ENCODE measurements around the gene FDXR. TPM values are rescaled to one million over a fixed set of nuclear protein-coding genes. Genes with fewer than 3 reads are reported as not detected.

Gene FDXR
- total and polyA plus RNA-seq, 2 of the 8 experiments (the other 6 are each of a cell fraction or from before 2014, with no cell fraction given): 24.2 to 31.4 TPM

DNA sequence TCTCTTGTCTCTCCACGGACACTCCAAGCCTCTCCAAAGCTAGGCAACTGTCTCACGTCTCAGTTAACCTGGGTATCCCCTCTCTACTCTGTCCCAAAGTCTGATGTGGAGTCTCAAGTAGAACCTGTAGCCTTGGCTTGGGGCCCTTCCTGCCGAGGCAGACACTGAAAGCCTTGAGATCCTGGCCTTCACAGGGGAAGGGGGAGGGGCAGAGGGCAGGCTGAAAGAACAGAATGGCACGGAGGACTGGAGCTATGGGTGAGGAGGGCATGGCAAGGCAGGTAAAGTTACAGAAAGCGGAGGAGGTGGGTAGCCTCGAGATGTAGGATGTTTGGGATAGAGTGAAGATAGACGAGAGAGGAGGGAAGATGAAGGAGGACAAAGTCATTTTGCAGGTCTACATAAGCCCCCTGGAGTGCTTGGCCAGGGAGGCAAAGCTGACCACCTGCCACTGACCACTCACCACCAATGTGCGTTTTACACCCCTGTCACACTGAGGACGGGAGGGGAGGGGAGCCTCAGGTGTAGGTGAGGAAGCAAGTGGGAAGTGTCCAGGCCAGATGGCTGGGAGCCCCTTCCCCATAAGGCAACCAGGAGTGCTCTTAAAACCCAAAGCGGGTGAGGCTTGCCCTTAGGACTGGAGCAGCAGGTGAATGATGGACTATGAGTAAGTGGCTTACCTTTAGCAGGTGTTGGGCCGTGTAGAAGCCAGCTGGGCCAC, 1.3 kb downstream of the FDXR start:
- ChIA-PET CTCF (ENCODE audit: partially characterized antibody) (interaction anchor here (1.2 to 81.0 kb wide), 6 partner anchors 10 to 89 kb away, joined by 3 to 2981 read pairs (median 8); partner anchors contain the start of genes GRIN2C, NAT9 and OTOP2), POLR2A (ENCODE audit: partially characterized antibody) (interaction anchor here (0.6 to 2.6 kb wide), 3 partner anchors 9 to 139 kb away, joined by 3 to 17 read pairs (median 3); no protein-coding TSS in a partner anchor)
- Histone ChIP-seq H3K9me3 (ENCODE audit: insufficient read depth in 2 of 2, low read depth in 1 of 2, low read length in 1 of 2) (no peaks in the 10 kb centered on the region), H4K5ac (ENCODE audit: insufficient read length, low read depth, low read length) (no peak overlapping the region), H3K27me3 (replicated peaks in 1 of 4; ENCODE audit: control insufficient read depth in 3 of 4, extremely low read depth in 1 of 4, insufficient read depth in 3 of 4, low read length in 3 of 4) (peaks cover 0 to 3% (median 0%) of the 10 kb centered on the region in 4 experiments; a peak in 2 of 7 replicates), H4K91ac (replicated peaks; ENCODE audit: insufficient read length, low read length) (no peak overlapping the region), H3K27ac (ENCODE audit: low read depth, low read length) (no peak overlapping the region), H4K8ac (ENCODE audit: extremely low read depth, insufficient read depth, low read length) (no peak overlapping the region), H3K4me1 (replicated peaks in 1 of 4; ENCODE audit: control insufficient read depth in 3 of 4, insufficient read depth in 4 of 4, low read length in 3 of 4) (peaks cover 0 to 14% (median 6%) of the 10 kb centered on the region in 4 experiments; a peak in 6 of 7 replicates), H3K23ac (ENCODE audit: insufficient read length) (no peak overlapping the region), H3K4me2 (ENCODE audit: insufficient read depth in 1 of 2, low read depth in 2 of 2, low read length in 2 of 2) (peak overlapping the region; percentile 94 to 100), H2AFZ (ENCODE audit: low read length) (no peak overlapping the region), H3K9ac (replicated peaks in 1 of 4; ENCODE audit: extremely low read depth in 1 of 4, low read depth in 3 of 4, low read length in 3 of 4) (peak overlapping the region in 1 of 4 experiments; percentile 5; a peak in 1 of 7 replicates), H3K79me1 (ENCODE audit: low read depth, low read length) (peaks cover 7% of the 10 kb centered on the region; the same call in 1 of the 2 replicates), H3K4me3 (ENCODE audit: extremely low read depth in 1 of 4, insufficient read depth in 2 of 4, low read depth in 3 of 4, low read length in 4 of 4) (peak overlapping the region in 3 of 4 experiments; percentile 76 to 92 (median 79); a peak in 6 of 8 replicates), H3K23me2 (ENCODE audit: low read depth, low read length) (peaks cover 10% of the 10 kb centered on the region), H3K18ac (ENCODE audit: extremely low read depth, low read length) (no peak overlapping the region), H2AK5ac (ENCODE audit: low read depth, low read length) (0 out of 2 replicates have a peak overlapping the region, but pooled peaks have one; percentile 40), H3K36me3 (ENCODE audit: control insufficient read depth in 2 of 4, insufficient read depth in 4 of 4, low read length in 3 of 4) (no peaks in the 10 kb centered on the region), H2BK120ac (replicated peaks; ENCODE audit: low read depth, low read length) (no peak overlapping the region), H2BK5ac (ENCODE audit: low read depth, low read length) (no peak overlapping the region), H4K20me1 (replicated peaks in 1 of 2; ENCODE audit: control insufficient read depth in 1 of 2, insufficient read depth in 2 of 2, low read length in 2 of 2) (peaks cover 1 to 3% of the 10 kb centered on the region in 2 experiments), H2BK15ac (ENCODE audit: low read length) (no peak overlapping the region), H3K79me2 (ENCODE audit: control insufficient read depth in 1 of 2, insufficient read depth in 2 of 2, low read length in 2 of 2) (no peaks in the 10 kb centered on the region; a peak in 1 of 4 replicates), H2BK20ac (ENCODE audit: low read length) (0 out of 2 replicates have a peak overlapping the region, but pooled peaks have one; percentile 7), H3K14ac (ENCODE audit: insufficient read length) (no peak overlapping the region), H3K56ac (replicated peaks; ENCODE audit: insufficient read length, low read depth, low read length) (no peak overlapping the region), H2BK12ac (ENCODE audit: low read depth, low read length) (peak overlapping the region; percentile 43; the same call in 1 of the 2 replicates), H3K4ac (replicated peaks; ENCODE audit: insufficient read length, low read depth, low read length) (no peak overlapping the region)
- no peak for DNase-seq (ENCODE audit: low read depth in 1 of 2, low spot score in 2 of 2)
- FAIRE-seq: no peak
- 84 to 100% methylated on average over 2 to 11 of the region's 11 CpGs for WGBS, 2 experiments (ENCODE audit: extremely low coverage in 1 of 2, insufficient coverage in 1 of 2, insufficient read length in 1 of 2, insufficient replicate concordance in 2 of 2, low coverage in 1 of 2, low lambda C conversion rate in 2 of 2, missing lambda C conversion rate in 1 of 2)
- TF ChIP-seq EP300 (IDR thresholded peaks at IDR 0.05; ENCODE audit: borderline replicate concordance in 1 of 2, low read depth in 2 of 2, low read length in 2 of 2) (no peak), TBP (IDR thresholded peaks at IDR 0.05; ENCODE audit: low read depth, low read length) (no peak), CBX8 (IDR thresholded peaks at IDR 0.05; ENCODE audit: borderline replicate concordance, low read depth, low read length) (no peak), GABPA (IDR thresholded peaks at IDR 0.05; ENCODE audit: borderline replicate concordance, insufficient read depth, low read length) (no peak), KDM4A (IDR thresholded peaks at IDR 0.05; ENCODE audit: low read depth, low read length, severe bottlenecking) (no peak), RNF2 (IDR thresholded peaks at IDR 0.05; ENCODE audit: borderline replicate concordance, low read depth, low read length, missing control alignments, poor library complexity, severe bottlenecking) (no peak), MAFK (IDR thresholded peaks at IDR 0.05; ENCODE audit: low read depth, low read length) (no peak), TAF7 (optimal IDR thresholded peaks at IDR 0.05; ENCODE audit: borderline replicate concordance, low read depth, low read length) (no peak), EGR1 (IDR thresholded peaks at IDR 0.05; ENCODE audit: borderline replicate concordance, low read depth, low read length) (no peak)
- TF ChIP-seq, protein P1, sequence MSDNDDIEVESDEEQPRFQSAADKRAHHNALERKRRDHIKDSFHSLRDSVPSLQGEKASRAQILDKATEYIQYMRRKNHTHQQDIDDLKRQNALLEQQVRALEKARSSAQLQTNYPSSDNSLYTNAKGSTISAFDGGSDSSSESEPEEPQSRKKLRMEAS (IDR thresholded peaks at IDR 0.05): no peak

Data from H1 (cell line).